ENCODE results near the gene TRIM67. TPM values are rescaled to one million over a fixed set of nuclear protein-coding genes. Genes with fewer than 3 reads are reported as not detected.
"Not testable (repeated sequence)": the region's sequence is repeated elsewhere in the genome, so short reads cannot be mapped to it uniquely, and the experiment has no call there.

Gene TRIM67
- total and polyA plus RNA-seq, 8 donors: 0.03 to 0.18 (median 0.15) TPM; not detected in 5

DNA sequence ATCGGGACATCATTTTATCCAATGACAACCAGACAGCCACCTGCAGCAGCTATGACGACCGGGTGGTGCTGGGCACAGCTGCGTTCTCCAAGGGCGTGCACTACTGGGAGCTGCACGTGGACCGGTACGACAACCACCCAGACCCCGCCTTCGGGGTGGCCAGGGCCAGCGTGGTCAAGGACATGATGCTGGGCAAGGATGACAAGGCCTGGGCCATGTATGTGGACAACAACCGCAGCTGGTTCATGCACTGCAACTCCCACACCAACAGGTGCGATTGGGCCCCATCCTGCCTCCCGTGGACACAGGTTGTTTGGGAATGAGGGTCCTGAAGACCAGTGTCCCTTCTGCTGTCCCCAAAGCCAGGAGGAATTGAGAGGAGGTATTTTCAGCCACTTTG lies 47.1 kb downstream of the TRIM67 start:
- Histone ChIP-seq H3K36me3 (no peaks in the 10 kb centered on the region), H3K4me3 (no peak overlapping the region), H3K4me1 (peaks cover 0 to 18% (median 9%) of the 10 kb centered on the region in 4 donors), H3K27ac (no peak overlapping the region), H3K9me3 (no peaks in the 10 kb centered on the region), H3K27me3 (peaks cover 0 to under 1% (median 0%) of the 10 kb centered on the region in 3 donors)
- intact Hi-C loops (cut with DNase I; ENCODE audit: low total_unique reads): no loop called here
- no peak for DNase-seq
- WGBS, 5 donors: 92 to 96% (median 94%) methylated on average over 14 of the region's 14 CpGs
- TF ChIP-seq POLR2A (IDR thresholded peaks at IDR 0.05) (no peak), POLR2AphosphoS5 (IDR thresholded peaks at IDR 0.05) (no peak), EP300 (IDR thresholded peaks at IDR 0.05) (no peak)
- TF ChIP-seq, protein P1, sequence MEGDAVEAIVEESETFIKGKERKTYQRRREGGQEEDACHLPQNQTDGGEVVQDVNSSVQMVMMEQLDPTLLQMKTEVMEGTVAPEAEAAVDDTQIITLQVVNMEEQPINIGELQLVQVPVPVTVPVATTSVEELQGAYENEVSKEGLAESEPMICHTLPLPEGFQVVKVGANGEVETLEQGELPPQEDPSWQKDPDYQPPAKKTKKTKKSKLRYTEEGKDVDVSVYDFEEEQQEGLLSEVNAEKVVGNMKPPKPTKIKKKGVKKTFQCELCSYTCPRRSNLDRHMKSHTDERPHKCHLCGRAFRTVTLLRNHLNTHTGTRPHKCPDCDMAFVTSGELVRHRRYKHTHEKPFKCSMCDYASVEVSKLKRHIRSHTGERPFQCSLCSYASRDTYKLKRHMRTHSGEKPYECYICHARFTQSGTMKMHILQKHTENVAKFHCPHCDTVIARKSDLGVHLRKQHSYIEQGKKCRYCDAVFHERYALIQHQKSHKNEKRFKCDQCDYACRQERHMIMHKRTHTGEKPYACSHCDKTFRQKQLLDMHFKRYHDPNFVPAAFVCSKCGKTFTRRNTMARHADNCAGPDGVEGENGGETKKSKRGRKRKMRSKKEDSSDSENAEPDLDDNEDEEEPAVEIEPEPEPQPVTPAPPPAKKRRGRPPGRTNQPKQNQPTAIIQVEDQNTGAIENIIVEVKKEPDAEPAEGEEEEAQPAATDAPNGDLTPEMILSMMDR (IDR thresholded peaks at IDR 0.05): no peak

DNA sequence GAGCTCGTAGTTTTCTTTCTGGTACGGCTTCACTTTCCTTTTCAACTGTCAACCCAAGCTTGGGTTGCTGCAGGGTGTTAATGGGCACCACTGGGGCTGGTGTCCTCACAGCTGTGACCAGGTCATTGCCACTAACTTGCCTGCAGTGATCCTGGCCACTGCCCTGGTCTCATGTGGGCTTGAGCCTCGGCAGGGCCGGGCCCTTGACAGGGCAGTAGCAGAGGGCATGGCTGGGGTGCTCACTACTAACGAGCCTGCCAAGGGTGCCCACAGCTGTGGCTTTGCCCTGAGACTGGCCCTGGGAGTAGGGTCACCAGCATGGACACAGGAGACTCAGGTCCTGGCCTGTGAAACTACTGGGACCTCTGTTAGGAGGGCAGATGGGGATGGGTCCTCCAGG lies 47.7 kb downstream of the TRIM67 start:
- Histone ChIP-seq H3K4me1 (peaks cover 0 to 18% (median 9%) of the 10 kb centered on the region in 4 donors), H3K9me3 (no peaks in the 10 kb centered on the region), H3K27me3 (no peaks in the 10 kb centered on the region), H3K27ac (no peak overlapping the region), H3K4me3 (no peak overlapping the region), H3K36me3 (no peaks in the 10 kb centered on the region)
- intact Hi-C loops (cut with DNase I; ENCODE audit: low total_unique reads): no loop called here
- DNase-seq: no peak
- TF ChIP-seq POLR2A (IDR thresholded peaks at IDR 0.05) (no peak), POLR2AphosphoS5 (IDR thresholded peaks at IDR 0.05) (no peak), EP300 (IDR thresholded peaks at IDR 0.05) (no peak)
- TF ChIP-seq, protein P1 (IDR thresholded peaks at IDR 0.05): no peak
- 83 to 100% (median 86%) methylated on average over 2 to 5 of the region's 5 CpGs for WGBS, 5 donors

DNA sequence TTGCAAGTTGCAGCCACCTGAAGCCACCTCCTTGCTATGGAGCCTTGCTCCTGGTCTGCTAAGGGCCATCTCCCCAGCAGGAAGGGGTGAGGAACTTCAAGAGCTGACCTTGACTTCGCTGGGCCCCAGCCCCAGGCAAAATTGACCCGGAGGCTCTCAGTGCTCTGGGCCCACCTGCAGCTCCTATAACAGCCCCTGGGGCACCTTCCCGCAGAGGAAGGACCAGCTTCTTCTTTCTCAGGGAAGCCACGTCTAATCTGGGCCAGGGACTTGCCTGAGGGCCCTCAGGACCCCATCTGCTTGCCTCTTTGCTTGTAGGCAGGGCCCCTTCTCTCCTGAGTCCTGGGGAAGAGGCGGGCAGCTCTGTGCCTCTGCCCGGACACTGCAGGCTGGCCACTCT lies 48.3 kb downstream of the TRIM67 start:
- Histone ChIP-seq H3K4me3 (no peak overlapping the region), H3K27me3 (no peaks in the 10 kb centered on the region), H3K9me3 (no peaks in the 10 kb centered on the region), H3K27ac (no peak overlapping the region), H3K36me3 (no peaks in the 10 kb centered on the region), H3K4me1 (peaks cover 0 to 18% (median 9%) of the 10 kb centered on the region in 4 donors)
- 92 to 100% (median 92%) methylated on average over 4 to 6 of the region's 6 CpGs for WGBS, 5 donors
- intact Hi-C loops (cut with DNase I; ENCODE audit: low total_unique reads): loop anchor here (5.0 to 10.0 kb wide), 2 partner anchors 293 to 405 kb away; no protein-coding TSS in a partner anchor
- no peak for DNase-seq
- TF ChIP-seq, protein P1 (IDR thresholded peaks at IDR 0.05): no peak
- TF ChIP-seq POLR2AphosphoS5 (IDR thresholded peaks at IDR 0.05) (no peak), EP300 (IDR thresholded peaks at IDR 0.05) (no peak), POLR2A (IDR thresholded peaks at IDR 0.05) (no peak)

DNA sequence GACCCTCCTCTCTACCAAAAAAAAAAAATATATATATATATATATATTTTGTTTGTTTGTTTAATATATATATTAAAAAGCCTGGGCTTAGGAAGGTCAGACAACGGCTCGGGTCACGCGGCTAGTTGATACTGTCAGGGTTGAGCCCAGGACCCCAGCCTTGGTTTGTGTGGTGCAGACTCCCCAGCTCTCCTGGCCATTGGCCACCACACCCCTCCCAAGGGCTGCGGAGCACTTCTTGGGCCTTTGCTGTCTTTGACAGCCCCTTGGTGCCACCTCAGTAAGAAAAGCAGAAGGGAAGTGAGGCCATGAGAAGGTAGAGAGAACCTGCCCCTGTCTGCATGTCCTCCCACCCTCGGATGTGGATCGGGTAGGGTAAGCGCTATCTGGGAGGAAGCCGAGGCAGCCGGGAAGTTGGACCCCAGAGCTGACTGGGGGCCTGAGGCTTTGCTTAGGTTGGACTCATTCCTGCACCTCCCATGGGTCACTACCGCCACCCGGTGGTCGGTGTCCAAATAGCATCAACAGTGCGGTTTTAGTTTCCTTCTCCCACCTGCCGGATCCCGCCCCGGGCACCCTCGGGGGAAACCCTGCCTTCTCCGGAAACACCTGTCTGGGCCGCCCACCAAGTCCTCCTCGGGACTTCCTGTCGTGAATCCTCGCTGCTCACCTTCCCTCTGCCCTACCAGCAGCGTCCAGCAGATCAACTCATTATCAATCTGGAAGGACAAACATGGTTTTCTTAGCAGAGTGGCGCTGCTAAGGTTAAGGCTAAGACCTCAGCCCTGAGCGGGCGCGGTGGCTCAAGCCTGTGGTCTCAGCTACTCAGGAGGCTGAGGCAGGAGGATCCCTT lies 49.4 kb downstream of the TRIM67 start:
- Histone ChIP-seq H3K4me3 (peak overlapping the region; percentile 44 to 48 (median 46)), H3K27me3 (no peaks in the 10 kb centered on the region), H3K4me1 (peaks cover 0 to 18% (median 9%) of the 10 kb centered on the region in 4 donors), H3K36me3 (no peaks in the 10 kb centered on the region), H3K9me3 (no peaks in the 10 kb centered on the region), H3K27ac (peak overlapping the region; percentile 15 to 74 (median 53))
- intact Hi-C loops (cut with DNase I; ENCODE audit: low total_unique reads): loop anchor here (5.0 to 10.0 kb wide), 2 partner anchors 294 to 406 kb away; no protein-coding TSS in a partner anchor
- TF ChIP-seq, protein P1 (IDR thresholded peaks at IDR 0.05): peak in 6 of 7 experiments; percentile 12 to 91 (median 89)
- TF ChIP-seq POLR2AphosphoS5 (IDR thresholded peaks at IDR 0.05) (peak in 1 of 3 donors; percentile 65), POLR2A (IDR thresholded peaks at IDR 0.05) (no peak)
- 15 to 18% (median 16%) methylated on average over 27 to 28 of the region's 28 CpGs for WGBS, 5 donors
- DNase-seq: peak; percentile 91 to 94

DNA sequence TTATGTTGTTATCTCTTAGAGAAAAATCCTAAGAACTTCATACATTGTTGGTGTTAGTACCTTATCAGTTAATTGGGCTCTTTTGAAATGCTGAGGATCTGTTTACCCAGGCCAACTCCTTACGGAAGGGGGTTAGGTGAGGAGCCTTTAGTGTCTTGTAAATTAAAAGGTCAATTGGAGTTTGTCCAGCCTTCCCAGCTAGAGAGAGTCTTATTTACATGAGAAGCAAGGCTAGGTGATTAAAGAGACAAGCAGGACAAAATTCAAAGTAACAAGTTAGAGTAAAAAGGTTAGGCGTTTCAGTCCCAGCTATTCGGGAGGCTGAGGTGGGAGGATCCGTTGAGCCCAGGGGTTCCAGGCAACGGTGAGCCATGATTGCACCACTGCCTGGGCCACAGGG lies 50.4 kb downstream of the TRIM67 start:
- not testable (repeated sequence) for H3K27ac ChIP-seq, H3K27me3 ChIP-seq, DNase-seq, H3K36me3 ChIP-seq, H3K4me3 ChIP-seq, H3K9me3 ChIP-seq
- 47 to 70% (median 60%) methylated on average over 5 of the region's 5 CpGs for WGBS, 5 donors
- intact Hi-C loops (cut with DNase I; ENCODE audit: low total_unique reads): loop anchor here (5.0 to 10.0 kb wide), 2 partner anchors 295 to 408 kb away; no protein-coding TSS in a partner anchor
- peaks cover 0 to 18% (median 9%) of the 10 kb centered on the region in 4 donors for H3K4me1 ChIP-seq

All from stomach (tissue), 9 donors.